GM23338 (cell line): ENCODE results near the gene GRHPR.

Experiments used
- CREB1 ChIP-seq: fragments of 250-450 bp; sonication (Bioruptor Pico); IDR thresholded peaks from 2 replicates; pipeline ENCODE4 v1.5.0; 2020; ENCODE audit warnings: low read depth, mild to moderate bottlenecking, moderate library complexity
- CTCF ChIP-seq, 2 experiments: fragments of 200-600 bp in 1 of 2; sonication (generic) in 1 of 2; conservative IDR thresholded peaks; 2 replicates each; pipeline versions ENCODE4 v1.5.1 to v1.6.1; 2016 to 2017; ENCODE audit warnings: antibody characterized with exemption in 2 of 2, low read depth in 2 of 2, mild to moderate bottlenecking in 2 of 2, moderate library complexity in 1 of 2
- ETS1 ChIP-seq: IDR thresholded peaks from 2 replicates; pipeline ENCODE4 v1.6.1; 2016; ENCODE audit warnings: antibody characterized with exemption
- EZH2 ChIP-seq: fragments of 200-600 bp; sonication (generic); IDR thresholded peaks from one replicate; pipeline ENCODE4 v1.8.0; 2017; ENCODE audit warnings: antibody characterized with exemption, mild to moderate bottlenecking, low read depth; ENCODE audit not compliant: unreplicated experiment
- EZH2phosphoT487 ChIP-seq: fragments of 200-600 bp; sonication (generic); IDR thresholded peaks from one replicate; pipeline ENCODE4 v1.8.1; 2018; ENCODE audit warnings: antibody characterized with exemption; ENCODE audit not compliant: unreplicated experiment
- JUNB ChIP-seq: IDR thresholded peaks from one replicate; pipeline ENCODE4 v1.6.1; 2016; ENCODE audit warnings: antibody characterized with exemption; ENCODE audit not compliant: unreplicated experiment
- NANOG ChIP-seq: IDR thresholded peaks from 2 replicates; pipeline ENCODE4 v1.6.1; 2016; ENCODE audit warnings: antibody characterized with exemption, borderline replicate concordance
- POLR2AphosphoS5 ChIP-seq: IDR thresholded peaks from 2 replicates; pipeline ENCODE4 v1.6.1; 2016; ENCODE audit warnings: antibody characterized with exemption, low read depth
- REST ChIP-seq: IDR thresholded peaks from one replicate; pipeline ENCODE4 v1.6.1; 2018; ENCODE audit warnings: antibody characterized with exemption; ENCODE audit not compliant: unreplicated experiment
- ZNF114 ChIP-seq: fragments of 250-450 bp; sonication (Bioruptor Pico); IDR thresholded peaks from 2 replicates; pipeline ENCODE4 v1.5.0; 2020; ENCODE audit warnings: mild to moderate bottlenecking, moderate library complexity

GRCh38 chr9:37451628-37452027 lies 29.1 kb downstream of the GRHPR start:
- TF ChIP-seq CTCF (conservative IDR thresholded peaks at IDR 0.05; ENCODE audit: low read depth in 2 of 2) (no peak), EZH2 (no peak), EZH2phosphoT487 (no peak), CREB1 (no peak), REST (no peak), ETS1 (no peak), ZNF114 (no peak), NANOG (no peak), POLR2AphosphoS5 (no peak), JUNB (no peak)
